Sigmoid colon (tissue), 7 donors: Measurements from ENCODE around the gene SMOC2. TPM values are rescaled to one million over a fixed set of nuclear protein-coding genes. Genes with fewer than 3 reads are reported as not detected.

ENCODE experiments used
- DNase-seq: peaks from one replicate; pipeline ENCODE4 v3.0.0-alpha.2; 2019
- H3K27ac ChIP-seq, 4 donors: fragments of 200-600 bp; sonication (generic); one replicate each; pipeline ENCODE4 v1.5.1; 2016 to 2019; ENCODE audit warnings: mild to moderate bottlenecking in 1 of 4
- H3K27me3 ChIP-seq, 3 donors: fragments of 200-600 bp; sonication (generic); one replicate each; pipeline ENCODE4 v1.5.1; 2019; ENCODE audit warnings: mild to moderate bottlenecking in 1 of 3
- H3K36me3 ChIP-seq, 4 donors: fragments of 200-600 bp; sonication (generic); one replicate each; pipeline ENCODE4 v1.5.1; 2016 to 2019
- H3K4me1 ChIP-seq, 4 donors: fragments of 200-600 bp; sonication (generic); one replicate each; pipeline ENCODE4 v1.5.1; 2017 to 2019
- H3K4me3 ChIP-seq, 4 donors: fragments of 200-600 bp; sonication (generic); one replicate each; pipeline ENCODE4 v1.5.1; 2017 to 2019; ENCODE audit warnings: mild to moderate bottlenecking in 2 of 4, moderate library complexity in 1 of 4
- H3K9me3 ChIP-seq, 4 donors: fragments of 200-600 bp in 3 of 4; sonication (generic) in 3 of 4; one replicate each; pipeline versions ENCODE4 v1.5.1 to v1.6.1; 2013 to 2019
- EP300 ChIP-seq, 4 donors: sonication (generic); formaldehyde crosslinking; IDR thresholded peaks; one replicate each; pipeline ENCODE4 v1.6.1; 2017; ENCODE audit warnings: antibody characterized with exemption in 4 of 4
- POLR2A ChIP-seq, 2 donors: fragments of 450-650 bp; IDR thresholded peaks; one replicate each; pipeline ENCODE4 v1.6.1; 2016; ENCODE audit warnings: antibody characterized with exemption in 2 of 2, mild to moderate bottlenecking in 2 of 2, moderate library complexity in 2 of 2
- POLR2AphosphoS5 ChIP-seq, 4 donors: sonication (generic); formaldehyde crosslinking; IDR thresholded peaks; one replicate each; pipeline ENCODE4 v1.6.1; 2017; ENCODE audit warnings: antibody characterized with exemption in 4 of 4
- WGBS, 2 donors: extraction: QIAGEN DNeasy Blood & Tissue Kit; methylation state at CpG; one replicate each; pipeline ENCODE4 v1.1.7; 2013; 5-methylcytosine and 5-hydroxymethylcytosine counted together
- intact Hi-C: fragments of 100-400 bp; cut with DNase I; formaldehyde crosslinking; loops from one replicate; pipeline ENCODE4 v1.15.1; 2023
- polyA plus RNA-seq, 3 donors: library from polyadenylated mRNA; stranded (reverse); fragments of 200-250 nt; gene quantifications; one replicate each; pipeline ENCODE4 v1.2.3, GENCODE V29; 2013
- total RNA-seq, 4 donors: library from RNA; depleted of rRNA; stranded (reverse); fragments of >200 nt; gene quantifications; one replicate each; pipeline ENCODE4 v1.1.0, GENCODE V29; 2016
- TF ChIP-seq, protein P1 (sequence below), 4 experiments: fragments of 450-650 bp in 3 of 4; fragments of 200-600 bp in 1 of 4; IDR thresholded peaks; one replicate each; pipeline ENCODE4 v1.5.1; 2016 to 2019; ENCODE audit warnings: antibody characterized with exemption in 4 of 4, mild to moderate bottlenecking in 3 of 4, moderate library complexity in 2 of 4
- donor health status: healthy with polysubstance abuse.
- donor health status: Bipolar disorder and iron deficiency.
- donor health status: healthy.

SMOC2 gene
- total and polyA plus RNA-seq, 7 donors: 4.2 to 130 (median 33.5) TPM

DNA sequence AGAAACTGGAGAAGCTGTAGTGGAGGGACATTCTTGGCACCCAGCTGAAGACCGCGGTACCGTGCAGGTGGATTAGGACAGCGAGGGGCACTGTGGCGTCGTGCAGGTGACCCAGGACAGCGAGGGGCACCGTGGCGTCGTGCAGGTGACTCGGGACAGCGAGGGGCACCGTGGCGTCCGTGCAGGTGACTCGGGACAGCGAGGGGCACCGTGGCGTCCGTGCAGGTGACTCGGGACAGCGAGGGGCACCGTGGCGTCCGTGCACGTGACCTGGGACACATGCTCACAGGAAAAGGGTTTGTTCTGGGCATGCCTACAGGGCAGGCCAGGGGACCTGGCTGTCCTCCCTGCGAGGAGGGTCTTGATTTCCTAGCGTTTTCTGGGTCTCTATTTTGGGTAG lies 29.2 kb upstream of the SMOC2 start:
- Histone ChIP-seq H3K4me3 (no peak overlapping the region), H3K27me3 (no peaks in the 10 kb centered on the region), H3K27ac (no peak overlapping the region), H3K4me1 (peaks cover 0 to 6% (median 0%) of the 10 kb centered on the region in 4 donors), H3K9me3 (no peaks in the 10 kb centered on the region), H3K36me3 (no peaks in the 10 kb centered on the region)
- intact Hi-C loops: no loop called here
- no peak for DNase-seq
- TF ChIP-seq, protein P1, sequence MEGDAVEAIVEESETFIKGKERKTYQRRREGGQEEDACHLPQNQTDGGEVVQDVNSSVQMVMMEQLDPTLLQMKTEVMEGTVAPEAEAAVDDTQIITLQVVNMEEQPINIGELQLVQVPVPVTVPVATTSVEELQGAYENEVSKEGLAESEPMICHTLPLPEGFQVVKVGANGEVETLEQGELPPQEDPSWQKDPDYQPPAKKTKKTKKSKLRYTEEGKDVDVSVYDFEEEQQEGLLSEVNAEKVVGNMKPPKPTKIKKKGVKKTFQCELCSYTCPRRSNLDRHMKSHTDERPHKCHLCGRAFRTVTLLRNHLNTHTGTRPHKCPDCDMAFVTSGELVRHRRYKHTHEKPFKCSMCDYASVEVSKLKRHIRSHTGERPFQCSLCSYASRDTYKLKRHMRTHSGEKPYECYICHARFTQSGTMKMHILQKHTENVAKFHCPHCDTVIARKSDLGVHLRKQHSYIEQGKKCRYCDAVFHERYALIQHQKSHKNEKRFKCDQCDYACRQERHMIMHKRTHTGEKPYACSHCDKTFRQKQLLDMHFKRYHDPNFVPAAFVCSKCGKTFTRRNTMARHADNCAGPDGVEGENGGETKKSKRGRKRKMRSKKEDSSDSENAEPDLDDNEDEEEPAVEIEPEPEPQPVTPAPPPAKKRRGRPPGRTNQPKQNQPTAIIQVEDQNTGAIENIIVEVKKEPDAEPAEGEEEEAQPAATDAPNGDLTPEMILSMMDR (IDR thresholded peaks at IDR 0.05): no peak
- no peak for TF ChIP-seq POLR2AphosphoS5 (IDR thresholded peaks at IDR 0.05)
- no peak for TF ChIP-seq EP300 (IDR thresholded peaks at IDR 0.05)
- TF ChIP-seq POLR2A (IDR thresholded peaks at IDR 0.05): no peak
- WGBS, 2 donors: 92 to 96% methylated on average over 28 of the region's 28 CpGs

DNA sequence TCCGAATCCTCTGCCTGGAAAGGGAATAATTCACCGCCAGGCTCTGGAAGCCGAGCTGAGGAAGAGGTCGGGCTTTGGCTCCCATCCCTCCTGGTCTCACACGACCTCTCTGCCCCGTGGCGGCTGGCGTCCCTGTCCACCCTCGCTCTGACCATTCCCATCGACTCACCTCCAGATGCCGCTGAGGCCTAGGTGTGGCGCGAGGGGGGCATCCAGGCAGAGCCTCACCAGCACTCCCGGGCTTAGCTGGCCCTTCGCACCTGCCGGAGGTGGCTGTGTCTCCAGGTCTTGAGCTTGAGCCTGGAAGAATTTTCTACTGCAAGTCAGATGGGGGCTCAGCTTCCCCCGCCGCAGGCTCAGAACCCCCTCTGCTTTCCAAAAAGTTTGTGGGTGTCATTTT lies 28.5 kb upstream of the SMOC2 start:
- H3K27ac ChIP-seq: no peak overlapping the region
- no peaks in the 10 kb centered on the region for H3K9me3 ChIP-seq
- H3K4me3 ChIP-seq: no peak overlapping the region
- intact Hi-C loops: no loop called here
- no peaks in the 10 kb centered on the region for H3K36me3 ChIP-seq
- TF ChIP-seq EP300 (IDR thresholded peaks at IDR 0.05) (no peak), POLR2A (IDR thresholded peaks at IDR 0.05) (no peak), POLR2AphosphoS5 (IDR thresholded peaks at IDR 0.05) (no peak)
- TF ChIP-seq, protein P1 (IDR thresholded peaks at IDR 0.05): no peak
- DNase-seq: no peak
- no peaks in the 10 kb centered on the region for H3K27me3 ChIP-seq
- H3K4me1 ChIP-seq: peaks cover 0 to 12% (median 0%) of the 10 kb centered on the region in 4 donors
- WGBS, 2 donors: 97% methylated on average over 18 of the region's 18 CpGs

DNA sequence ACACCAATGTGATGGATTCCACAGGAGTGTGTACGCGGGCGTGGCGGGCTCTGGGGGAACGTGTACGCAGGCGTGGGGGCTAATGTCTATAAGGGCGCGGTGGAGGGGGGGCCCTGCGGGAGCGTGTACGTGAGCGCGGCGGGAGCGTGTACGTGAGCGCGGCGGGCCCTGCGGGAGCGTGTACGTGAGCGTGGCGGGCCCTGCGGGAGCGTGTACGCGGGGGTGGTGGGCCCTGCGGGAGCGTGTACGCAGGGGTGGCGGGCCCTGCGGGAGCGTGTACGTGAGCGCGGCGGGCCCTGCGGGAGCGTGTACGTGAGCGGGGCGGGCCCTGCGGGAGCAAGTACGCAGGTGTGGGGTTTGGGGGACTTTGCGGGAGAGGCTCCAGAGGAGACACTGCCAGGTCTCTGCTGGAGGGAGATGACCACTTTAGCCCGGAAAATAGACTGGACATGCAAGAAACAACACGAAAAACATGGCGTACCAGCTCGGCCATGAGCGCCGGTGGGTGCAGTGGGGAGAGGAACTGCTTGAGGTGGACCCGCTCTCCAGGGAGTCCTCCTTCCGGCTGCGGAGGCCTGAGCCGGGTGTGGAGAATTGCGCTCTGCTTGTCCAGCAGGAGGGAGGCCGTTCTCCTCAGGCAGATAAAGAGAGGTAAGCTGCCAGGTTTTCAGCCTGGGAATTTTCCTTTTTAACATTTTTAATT lies 27.8 kb upstream of the SMOC2 start:
- H3K27me3 ChIP-seq: no peaks in the 10 kb centered on the region
- H3K36me3 ChIP-seq: no peaks in the 10 kb centered on the region
- H3K4me3 ChIP-seq: no peak overlapping the region
- WGBS, 2 donors: 97% methylated on average over 59 of the region's 59 CpGs
- no peaks in the 10 kb centered on the region for H3K9me3 ChIP-seq
- TF ChIP-seq POLR2A (IDR thresholded peaks at IDR 0.05): no peak
- TF ChIP-seq, protein P1 (IDR thresholded peaks at IDR 0.05): no peak
- TF ChIP-seq POLR2AphosphoS5 (IDR thresholded peaks at IDR 0.05): no peak
- TF ChIP-seq EP300 (IDR thresholded peaks at IDR 0.05): no peak
- no peak overlapping the region for H3K27ac ChIP-seq
- intact Hi-C loops: no loop called here
- no peak for DNase-seq
- peaks cover 0 to 12% (median 0%) of the 10 kb centered on the region in 4 donors for H3K4me1 ChIP-seq

DNA sequence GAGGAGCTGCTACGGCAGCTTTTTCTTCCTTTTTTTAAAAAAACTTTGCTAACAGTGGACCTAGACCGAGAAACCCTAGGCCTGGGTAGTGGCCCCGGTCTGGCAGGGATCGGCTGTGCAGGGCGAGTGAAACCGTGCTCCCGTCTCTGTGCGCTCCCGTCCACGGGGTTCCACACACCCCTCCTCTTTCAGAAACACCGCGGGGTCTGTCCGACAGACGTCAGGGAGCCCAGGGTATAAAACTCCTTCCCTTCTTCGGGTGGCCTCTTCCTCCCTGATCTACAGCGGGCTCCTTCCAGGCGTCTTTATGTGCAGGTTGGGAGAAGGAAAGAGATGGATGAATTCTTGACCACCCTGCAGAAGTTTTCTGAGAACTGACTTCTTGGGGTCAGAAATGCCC lies 27.1 kb upstream of the SMOC2 start:
- intact Hi-C loops: no loop called here

More for the DNA sequence above, 27.1 kb upstream of the SMOC2 start:
- H3K36me3 ChIP-seq: no peaks in the 10 kb centered on the region
- no peaks in the 10 kb centered on the region for H3K9me3 ChIP-seq
- H3K4me1 ChIP-seq: peaks cover 0 to 12% (median 0%) of the 10 kb centered on the region in 4 donors
- TF ChIP-seq, protein P1 (IDR thresholded peaks at IDR 0.05): no peak
- TF ChIP-seq POLR2A (IDR thresholded peaks at IDR 0.05) (no peak), EP300 (IDR thresholded peaks at IDR 0.05) (no peak), POLR2AphosphoS5 (IDR thresholded peaks at IDR 0.05) (no peak)
- WGBS, 2 donors: 93% methylated on average over 17 of the region's 17 CpGs
- no peak overlapping the region for H3K4me3 ChIP-seq
- no peak for DNase-seq
- H3K27me3 ChIP-seq: no peaks in the 10 kb centered on the region
- H3K27ac ChIP-seq: no peak overlapping the region
